Upper lobe of left lung (tissue), 6 donors: Measurements from ENCODE around the gene POLE4. TPM values are rescaled to one million over a fixed set of nuclear protein-coding genes. Genes with fewer than 3 reads are reported as not detected.

Source experiments
- ATAC-seq, 2 donors: fragments of 200-7000 bp; cut with Tn5 transposase; one replicate each; pipeline ENCODE4 v1.9.1; 2022; ENCODE audit warnings: mild to moderate bottlenecking in 2 of 2, moderate library complexity in 2 of 2; ENCODE audit not compliant: low FRiP score in 2 of 2
- DNase-seq, 2 donors: peaks; one replicate each; pipeline ENCODE4 v3.0.0-alpha.2; 2019 to 2020
- H3K27ac ChIP-seq, 4 donors: fragments of 200-600 bp; sonication (generic); one replicate each; pipeline ENCODE4 v1.5.1; 2016 to 2019
- H3K27me3 ChIP-seq, 4 donors: fragments of 200-600 bp; sonication (generic); one replicate each; pipeline ENCODE4 v1.5.1; 2017 to 2019
- H3K36me3 ChIP-seq, 4 donors: fragments of 200-600 bp; sonication (generic); one replicate each; pipeline ENCODE4 v1.5.1; 2016 to 2019
- H3K4me1 ChIP-seq, 4 donors: fragments of 200-600 bp; sonication (generic); one replicate each; pipeline ENCODE4 v1.5.1; 2018 to 2019
- H3K4me3 ChIP-seq, 4 donors: fragments of 200-600 bp; sonication (generic); one replicate each; pipeline ENCODE4 v1.5.1; 2017 to 2019; ENCODE audit warnings: mild to moderate bottlenecking in 2 of 4, moderate library complexity in 1 of 4
- H3K9me3 ChIP-seq, 4 donors: fragments of 200-600 bp; sonication (generic); one replicate each; pipeline ENCODE4 v1.5.1; 2018 to 2019
- EP300 ChIP-seq, 4 donors: sonication (generic); formaldehyde crosslinking; IDR thresholded peaks; one replicate each; pipeline ENCODE4 v1.5.1; 2017; ENCODE audit warnings: antibody characterized with exemption in 4 of 4, control low read depth in 2 of 4
- POLR2A ChIP-seq, 4 donors: fragments of 450-650 bp; IDR thresholded peaks; one replicate each; pipeline ENCODE4 v1.5.1; 2016 to 2017; ENCODE audit warnings: antibody characterized with exemption in 4 of 4, mild to moderate bottlenecking in 2 of 4
- POLR2AphosphoS5 ChIP-seq, 2 donors: sonication (generic); formaldehyde crosslinking; IDR thresholded peaks; one replicate each; pipeline ENCODE4 v1.5.1; 2017; ENCODE audit warnings: antibody characterized with exemption in 2 of 2
- WGBS, 2 donors: methylation state at CpG; one replicate each; pipeline ENCODE4 v1.1.5; 2017 to 2018; 5-methylcytosine and 5-hydroxymethylcytosine counted together
- total RNA-seq, 6 donors: library from RNA; depleted of rRNA in 4 of 6; stranded (reverse); fragments of >200 nt in 4 of 6; gene quantifications; one replicate each; pipeline versions ENCODE4 v1.1.0 to v1.2.1, GENCODE V29; 2016 to 2021
- TF ChIP-seq, protein P1 (sequence below), 6 experiments: fragments of 450-650 bp in 4 of 6; fragments of 200-600 bp in 2 of 6; sonication (generic) in 2 of 6; IDR thresholded peaks; one replicate each; pipeline ENCODE4 v1.5.1; 2016 to 2019; ENCODE audit warnings: antibody characterized with exemption in 6 of 6
- donor health status: DM: no; HTN: no; CAD: no; lungs with moderate emphysema.
- donor health status: DM: no; HTN: yes; CAD: no; lungs with severe emphysema.

POLE4 gene
- total RNA-seq, 6 donors from 2014 or later = 26.6 to 79.3 (median 34.0) TPM

GRCh38 chr2:75006041-75006440, 47.6 kb downstream of the POLE4 start:
- Histone ChIP-seq H3K27me3 (no peaks in the 10 kb centered on the region), H3K4me1 (no peaks in the 10 kb centered on the region), H3K36me3 (no peaks in the 10 kb centered on the region), H3K4me3 (no peak overlapping the region), H3K27ac (no peak overlapping the region), H3K9me3 (no peaks in the 10 kb centered on the region)
- no peak for DNase-seq
- no peak for TF ChIP-seq POLR2AphosphoS5 (IDR thresholded peaks at IDR 0.05)
- TF ChIP-seq EP300 (IDR thresholded peaks at IDR 0.05) = no peak
- no peak for TF ChIP-seq POLR2A (IDR thresholded peaks at IDR 0.05)
- TF ChIP-seq, protein P1, sequence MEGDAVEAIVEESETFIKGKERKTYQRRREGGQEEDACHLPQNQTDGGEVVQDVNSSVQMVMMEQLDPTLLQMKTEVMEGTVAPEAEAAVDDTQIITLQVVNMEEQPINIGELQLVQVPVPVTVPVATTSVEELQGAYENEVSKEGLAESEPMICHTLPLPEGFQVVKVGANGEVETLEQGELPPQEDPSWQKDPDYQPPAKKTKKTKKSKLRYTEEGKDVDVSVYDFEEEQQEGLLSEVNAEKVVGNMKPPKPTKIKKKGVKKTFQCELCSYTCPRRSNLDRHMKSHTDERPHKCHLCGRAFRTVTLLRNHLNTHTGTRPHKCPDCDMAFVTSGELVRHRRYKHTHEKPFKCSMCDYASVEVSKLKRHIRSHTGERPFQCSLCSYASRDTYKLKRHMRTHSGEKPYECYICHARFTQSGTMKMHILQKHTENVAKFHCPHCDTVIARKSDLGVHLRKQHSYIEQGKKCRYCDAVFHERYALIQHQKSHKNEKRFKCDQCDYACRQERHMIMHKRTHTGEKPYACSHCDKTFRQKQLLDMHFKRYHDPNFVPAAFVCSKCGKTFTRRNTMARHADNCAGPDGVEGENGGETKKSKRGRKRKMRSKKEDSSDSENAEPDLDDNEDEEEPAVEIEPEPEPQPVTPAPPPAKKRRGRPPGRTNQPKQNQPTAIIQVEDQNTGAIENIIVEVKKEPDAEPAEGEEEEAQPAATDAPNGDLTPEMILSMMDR (IDR thresholded peaks at IDR 0.05) = no peak
- no peak for ATAC-seq

DNA sequence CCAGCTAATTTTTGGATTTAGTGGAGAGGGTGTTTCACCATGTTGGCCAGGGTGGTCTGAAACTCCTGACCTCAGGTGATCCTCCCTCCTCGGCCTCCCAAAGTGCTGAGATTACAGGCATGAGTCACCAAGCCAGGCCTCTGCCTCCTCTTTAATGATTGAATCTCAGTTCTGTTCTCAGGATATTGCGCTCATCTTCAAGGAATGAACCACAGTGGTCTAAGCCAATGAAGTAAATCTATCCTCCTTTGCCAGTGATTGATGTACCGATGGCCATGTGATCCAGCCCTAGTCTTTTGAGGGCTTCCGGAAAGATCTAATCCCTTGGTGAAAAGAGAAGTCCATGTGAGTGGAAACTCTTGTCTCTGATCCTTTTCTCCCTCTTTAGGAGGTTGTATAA, 48.6 kb downstream of the POLE4 start:
- Histone ChIP-seq H3K27ac (no peak overlapping the region), H3K36me3 (no peaks in the 10 kb centered on the region), H3K9me3 (no peaks in the 10 kb centered on the region), H3K4me1 (no peaks in the 10 kb centered on the region), H3K4me3 (no peak overlapping the region), H3K27me3 (no peaks in the 10 kb centered on the region)
- ATAC-seq = no peak
- 94 to 98% methylated on average over 4 of the region's 4 CpGs for WGBS, 2 donors
- no peak for DNase-seq
- TF ChIP-seq EP300 (IDR thresholded peaks at IDR 0.05) = no peak

GRCh38 chr2:75007819-75008218, 49.4 kb downstream of the POLE4 start:
- DNase-seq (no peak), ATAC-seq (no peak)
- Histone ChIP-seq H3K36me3 (no peaks in the 10 kb centered on the region), H3K9me3 (no peaks in the 10 kb centered on the region), H3K27me3 (no peaks in the 10 kb centered on the region), H3K27ac (no peak overlapping the region), H3K4me1 (no peaks in the 10 kb centered on the region), H3K4me3 (no peak overlapping the region)
- WGBS, 2 donors = 96 to 99% methylated on average over 4 of the region's 4 CpGs
- no peak for TF ChIP-seq EP300 (IDR thresholded peaks at IDR 0.05)
- no peak for TF ChIP-seq POLR2A (IDR thresholded peaks at IDR 0.05)
- TF ChIP-seq, protein P1 (IDR thresholded peaks at IDR 0.05) = no peak
- TF ChIP-seq POLR2AphosphoS5 (IDR thresholded peaks at IDR 0.05) = no peak

- H3K27ac ChIP-seq = no peak overlapping the region
- TF ChIP-seq POLR2AphosphoS5 (IDR thresholded peaks at IDR 0.05) = no peak
- no peak for TF ChIP-seq POLR2A (IDR thresholded peaks at IDR 0.05)
- H3K27me3 ChIP-seq = no peaks in the 10 kb centered on the region
- H3K4me3 ChIP-seq = no peak overlapping the region
- 89 to 94% methylated on average over 1 of the region's 1 CpG for WGBS, 2 donors
- H3K36me3 ChIP-seq = no peaks in the 10 kb centered on the region
- ATAC-seq (no peak), DNase-seq (no peak)
- no peaks in the 10 kb centered on the region for H3K4me1 ChIP-seq
- no peaks in the 10 kb centered on the region for H3K9me3 ChIP-seq
These were observed 52.1 kb downstream of the POLE4 start for GRCh38 chr2:75010571-75010970.

GRCh38 chr2:75012080-75012479, 53.6 kb downstream of the POLE4 start:
- Histone ChIP-seq H3K4me3 (no peak overlapping the region), H3K27me3 (no peaks in the 10 kb centered on the region), H3K27ac (no peak overlapping the region), H3K36me3 (no peaks in the 10 kb centered on the region), H3K9me3 (no peaks in the 10 kb centered on the region), H3K4me1 (no peaks in the 10 kb centered on the region)
- no peak for TF ChIP-seq POLR2AphosphoS5 (IDR thresholded peaks at IDR 0.05)
- TF ChIP-seq EP300 (IDR thresholded peaks at IDR 0.05) = no peak
- TF ChIP-seq, protein P1 (IDR thresholded peaks at IDR 0.05) = no peak
- TF ChIP-seq POLR2A (IDR thresholded peaks at IDR 0.05) = no peak
- WGBS, 2 donors = 78 to 81% methylated on average over 8 of the region's 8 CpGs
- ATAC-seq = no peak
- no peak for DNase-seq

GRCh38 chr2:75018162-75018561, 59.7 kb downstream of the POLE4 start:
- H3K27me3 ChIP-seq = no peaks in the 10 kb centered on the region

More at GRCh38 chr2:75018162-75018561, 59.7 kb downstream of the POLE4 start:
- H3K4me1 ChIP-seq = no peaks in the 10 kb centered on the region
- H3K27ac ChIP-seq = no peak overlapping the region
- ATAC-seq (peak in 1 of 2 donors; percentile 66), DNase-seq (no peak)
- no peak overlapping the region for H3K4me3 ChIP-seq
- TF ChIP-seq POLR2A (IDR thresholded peaks at IDR 0.05) = no peak
- TF ChIP-seq POLR2AphosphoS5 (IDR thresholded peaks at IDR 0.05) = no peak
- TF ChIP-seq, protein P1 (IDR thresholded peaks at IDR 0.05) = no peak
- TF ChIP-seq EP300 (IDR thresholded peaks at IDR 0.05) = no peak
- no peaks in the 10 kb centered on the region for H3K9me3 ChIP-seq
- H3K36me3 ChIP-seq = no peaks in the 10 kb centered on the region
- 85 to 89% methylated on average over 2 of the region's 2 CpGs for WGBS, 2 donors
